IMR-90 (cell line): ENCODE measurements around the gene PSME4. TPM values are rescaled to one million over a fixed set of nuclear protein-coding genes. Genes with fewer than 3 reads are reported as not detected.
A peak's percentile ranks its signal among the peaks of the same experiment; 100 is the strongest.

Experiments used
- ATAC-seq: fragments of 200-7000 bp; cut with Tn5 transposase; 2 replicates; pipeline ENCODE4 v1.9.1; 2020; ENCODE audit warnings: low read depth, mild to moderate bottlenecking, moderate library complexity
- BruUV-seq: library from RNA; stranded (reverse); fragments of 400-500 nt; replicated peaks from 2 replicates; lab custom pipeline; 2021; lab: Mats Ljungman, UMichigan
- CTCF ChIA-PET: fragments of 300-600 bp; formaldehyde crosslinking; extraction: SDS; loops from one replicate; lab custom pipeline; 2021; ENCODE audit warnings: antibody characterized with exemption; lab: Yijun Ruan, JAX
- POLR2A ChIA-PET: fragments of 300-600 bp; sonication (Branson Sonifier 250); formaldehyde crosslinking; loops from one replicate; lab custom pipeline; 2022; ENCODE audit warnings: antibody characterized with exemption; ENCODE audit not compliant: unreplicated experiment; lab: Charles Lee
- DNase-seq: peaks from one replicate; pipeline ENCODE4 v3.0.0; 2013
- H2AFZ ChIP-seq: replicated peaks from 2 replicates; pipeline ENCODE3; 2013; ENCODE audit warnings: low read length, mild to moderate bottlenecking; ENCODE audit not compliant: poor library complexity
- H2AK5ac ChIP-seq: 2 replicates; pipeline ENCODE4 v1.6.1; 2013; ENCODE audit warnings: low read depth, low read length, inconsistent platforms
- H2AK9ac ChIP-seq: replicated peaks from 2 replicates; pipeline ENCODE3; 2013; ENCODE audit warnings: mild to moderate bottlenecking, low read depth, low read length, moderate library complexity; ENCODE audit not compliant: poor library complexity
- H2BK120ac ChIP-seq: 2 replicates; pipeline ENCODE4 v1.6.1; 2013; ENCODE audit warnings: low read depth, low read length, inconsistent platforms
- H2BK15ac ChIP-seq: 3 replicates; pipeline ENCODE4 v1.6.1; 2013; ENCODE audit warnings: low read depth, low read length, inconsistent platforms
- H2BK20ac ChIP-seq: 2 replicates; pipeline ENCODE4 v1.6.1; 2013; ENCODE audit warnings: low read depth, mild to moderate bottlenecking, inconsistent platforms, low read length, moderate library complexity
- H2BK5ac ChIP-seq: 2 replicates; pipeline ENCODE4 v1.6.1; 2013; ENCODE audit warnings: mild to moderate bottlenecking, low read depth, low read length, inconsistent platforms; ENCODE audit not compliant: poor library complexity, severe bottlenecking
- H3K14ac ChIP-seq: replicated peaks from 2 replicates; pipeline ENCODE4 v1.6.1; 2013; ENCODE audit warnings: low read depth, low read length, inconsistent platforms
- H3K18ac ChIP-seq: 2 replicates; pipeline ENCODE4 v1.6.1; 2013; ENCODE audit warnings: low read depth, low read length, control low read depth
- H3K23ac ChIP-seq: 2 replicates; pipeline ENCODE4 v1.6.1; 2013; ENCODE audit warnings: low read depth, low read length, inconsistent platforms
- H3K27ac ChIP-seq: 2 replicates; pipeline ENCODE4 v1.5.1; 2013; ENCODE audit warnings: mild to moderate bottlenecking, control low read depth, low read length; ENCODE audit not compliant: insufficient read depth
- H3K27me3 ChIP-seq: 2 replicates; pipeline ENCODE4 v1.6.1; 2013; ENCODE audit warnings: low read length; ENCODE audit not compliant: control insufficient read depth, insufficient read depth
- H3K36me3 ChIP-seq: 2 replicates; pipeline ENCODE4 v1.6.1; 2013; ENCODE audit warnings: low read length, mixed read lengths; ENCODE audit not compliant: control insufficient read depth, insufficient read depth
- H3K4ac ChIP-seq: 2 replicates; pipeline ENCODE4 v1.6.1; 2013; ENCODE audit warnings: low read depth, low read length, inconsistent platforms
- H3K4me1 ChIP-seq: 2 replicates; pipeline ENCODE4 v1.6.1; 2013; ENCODE audit warnings: low read length, mixed read lengths; ENCODE audit not compliant: control insufficient read depth, insufficient read depth
- H3K4me2 ChIP-seq: 2 replicates; pipeline ENCODE4 v1.6.1; 2013; ENCODE audit warnings: low read depth, mild to moderate bottlenecking, control low read depth, low read length, moderate library complexity
- H3K4me3 ChIP-seq: 2 replicates; pipeline ENCODE4 v1.5.1; 2013; ENCODE audit warnings: low read depth, mild to moderate bottlenecking, control low read depth, low read length, moderate library complexity; ENCODE audit not compliant: insufficient read depth
- H3K56ac ChIP-seq: 2 replicates; pipeline ENCODE4 v1.6.1; 2013; ENCODE audit warnings: low read length, inconsistent platforms; ENCODE audit not compliant: insufficient read depth; ENCODE audit errors: extremely low read depth
- H3K79me1 ChIP-seq, 2 experiments: 2 replicates each; pipeline ENCODE4 v1.6.1; 2013; ENCODE audit warnings: low read length in 2 of 2, inconsistent platforms in 1 of 2, low read depth in 1 of 2
- H3K9ac ChIP-seq: 2 replicates; pipeline ENCODE4 v1.6.1; 2013; ENCODE audit warnings: low read depth, low read length, control low read depth
- H3K9me1 ChIP-seq: 2 replicates; pipeline ENCODE4 v1.6.1; 2013; ENCODE audit warnings: low read length, inconsistent platforms; ENCODE audit not compliant: insufficient read depth
- H3K9me3 ChIP-seq: 2 replicates; pipeline ENCODE4 v1.6.1; 2013; ENCODE audit warnings: low read length; ENCODE audit not compliant: control insufficient read depth, insufficient read depth
- H4K20me1 ChIP-seq: 2 replicates; pipeline ENCODE4 v1.6.1; 2013; ENCODE audit warnings: low read length, inconsistent platforms; ENCODE audit not compliant: insufficient read depth
- H4K5ac ChIP-seq: 2 replicates; pipeline ENCODE4 v1.6.1; 2013; ENCODE audit warnings: mild to moderate bottlenecking, low read depth, low read length, control low read depth
- H4K8ac ChIP-seq, 2 experiments: 2 replicates each; pipeline ENCODE4 v1.6.1; 2013; ENCODE audit warnings: low read depth in 2 of 2, low read length in 2 of 2, control low read depth in 1 of 2, inconsistent platforms in 1 of 2
- H4K91ac ChIP-seq: 2 replicates; pipeline ENCODE4 v1.6.1; 2013; ENCODE audit warnings: low read depth, low read length, inconsistent platforms; ENCODE audit not compliant: insufficient read depth
- CEBPB ChIP-seq: IDR thresholded peaks from 2 replicates; pipeline ENCODE4 v1.6.1; 2012; ENCODE audit warnings: low read depth, low read length, improper control_type of control experiment
- CHD1 ChIP-seq: IDR thresholded peaks from 2 replicates; pipeline ENCODE4 v1.6.1; 2012; ENCODE audit warnings: low read depth, low read length, improper control_type of control experiment
- FOS ChIP-seq: fragments of 150-350 bp; IDR thresholded peaks from 2 replicates; pipeline ENCODE4 v1.6.1; 2016; ENCODE audit warnings: low read depth, low read length
- MAZ ChIP-seq: IDR thresholded peaks from 2 replicates; pipeline ENCODE4 v1.6.1; 2012; ENCODE audit warnings: low read depth, mild to moderate bottlenecking, low read length, improper control_type of control experiment, moderate library complexity, borderline replicate concordance
- MXI1 ChIP-seq: IDR thresholded peaks from 2 replicates; pipeline ENCODE4 v1.6.1; 2012; ENCODE audit warnings: low read depth, mild to moderate bottlenecking, low read length, moderate library complexity, borderline replicate concordance
- RAD21 ChIP-seq: IDR thresholded peaks from 2 replicates; pipeline ENCODE4 v1.6.1; 2012; ENCODE audit warnings: low read length, improper control_type of control experiment
- RCOR1 ChIP-seq: IDR thresholded peaks from 2 replicates; pipeline ENCODE4 v1.6.1; 2012; ENCODE audit warnings: mild to moderate bottlenecking, low read length, improper control_type of control experiment; ENCODE audit not compliant: insufficient replicate concordance
- SMC3 ChIP-seq: fragments of 150-350 bp; IDR thresholded peaks from 2 replicates; pipeline ENCODE4 v1.6.1; 2016; ENCODE audit warnings: low read depth, mild to moderate bottlenecking, antibody characterized with exemption, low read length, moderate library complexity
- WGBS, 2 experiments: methylation state at CpG; one replicate each; pipeline versions ENCODE4 v1.1.5 to v1.1.7; 2013; ENCODE audit warnings: missing lambda C conversion rate in 2 of 2; ENCODE audit not compliant: insufficient read length in 1 of 2; ENCODE audit errors: extremely low coverage in 2 of 2; 5-methylcytosine and 5-hydroxymethylcytosine counted together
- dilution Hi-C: fragments of 300-500 bp; cut with HindIII; formaldehyde crosslinking; loops from one replicate; pipeline ENCODE4 v1.14.3; 2018; ENCODE audit warnings: low sequenced_read_pairs; ENCODE audit not compliant: unreplicated experiment
- in situ Hi-C: fragments of 300-500 bp; cut with MboI; formaldehyde crosslinking; loops from 3 replicates; pipeline ENCODE4 v1.14.3; 2019; ENCODE audit warnings: low sequenced_read_pairs, inconsistent platforms, mixed read lengths
- intact Hi-C: fragments of 100-400 bp; cut with micrococcal nuclease; formaldehyde crosslinking; loops from 2 replicates; pipeline ENCODE4 v1.10.0; 2022
- polyA plus RNA-seq, 3 experiments: library from polyadenylated mRNA; depleted of rRNA; stranded (reverse); fragments of >200 nt; gene quantifications; 2 replicates each; pipeline ENCODE4 v1.2.3, GENCODE V29; 2012; ENCODE audit warnings: low replicate concordance in 1 of 3
- total RNA-seq: library from RNA; depleted of rRNA; stranded (reverse); fragments of >200 nt; gene quantifications from 2 replicates; pipeline ENCODE4 v1.2.3, GENCODE V29; 2012
- TF ChIP-seq, protein P1 (sequence below): conservative IDR thresholded peaks from 2 replicates; pipeline ENCODE4 v1.5.1; 2012; ENCODE audit warnings: mild to moderate bottlenecking, low read depth, low read length, improper control_type of control experiment

Gene PSME4
- total and polyA plus RNA-seq, 2 of the 4 experiments (the other 2 are of a cell fraction): 28.2 to 61.3 TPM

DNA sequence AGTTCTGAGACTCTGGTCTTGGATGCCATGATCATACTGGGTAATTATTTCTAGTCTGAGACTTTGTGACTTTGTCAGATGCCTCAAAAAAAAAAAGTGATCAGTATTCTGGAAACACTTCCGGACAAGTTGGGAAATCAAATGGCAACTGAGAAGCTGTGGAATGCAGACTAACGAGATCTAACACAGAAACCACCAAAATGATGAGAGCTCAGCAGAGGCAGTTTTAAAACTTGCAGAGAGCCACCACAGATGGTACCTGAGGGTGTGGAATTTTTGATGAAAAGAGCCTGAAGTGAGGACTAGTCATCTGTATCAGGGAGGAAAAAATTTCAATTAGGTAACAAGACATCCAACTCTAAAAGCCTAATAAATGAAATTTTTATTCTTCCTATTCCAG is 105.5 kb downstream of the PSME4 start:
- ChIA-PET CTCF (interaction anchor here (0.6 kb wide), 2 partner anchors 53 to 62 kb away, joined by 5 to 7 read pairs; no protein-coding TSS in a partner anchor), POLR2A (no interaction called here)
- Histone ChIP-seq H2BK5ac (no peak overlapping the region), H3K36me3 (peaks cover 21% of the 10 kb centered on the region), H2AK5ac (no peak overlapping the region), H3K4ac (no peak overlapping the region), H3K56ac (no peak overlapping the region), H3K27me3 (no peaks in the 10 kb centered on the region), H2BK120ac (no peak overlapping the region), H3K23ac (no peak overlapping the region), H3K4me3 (no peak overlapping the region), H4K5ac (no peak overlapping the region), H4K20me1 (no peaks in the 10 kb centered on the region), H3K18ac (no peak overlapping the region), H2BK15ac (no peak overlapping the region), H2BK20ac (no peak overlapping the region), H3K4me2 (no peak overlapping the region), H3K14ac (no peak overlapping the region), H4K8ac (no peak overlapping the region), H3K27ac (no peak overlapping the region), H3K9me1 (no peaks in the 10 kb centered on the region; the same call in 1 of the 2 replicates), H3K9ac (no peak overlapping the region), H3K9me3 (no peaks in the 10 kb centered on the region), H4K91ac (no peak overlapping the region), H3K4me1 (no peaks in the 10 kb centered on the region), H2AK9ac (no peak overlapping the region), H3K79me1 (peaks cover 4 to 10% of the 10 kb centered on the region in 2 experiments; a peak in 3 of 4 replicates), H2AFZ (no peak overlapping the region)
- WGBS, 2 experiments: 100% methylated on average over 1 of the region's 2 CpGs; no CpG with 5 or more reads in 1 of the 2 experiments
- ATAC-seq (no peak), DNase-seq (no peak)
- intact Hi-C loops (no loop called here), in situ Hi-C loops (no loop called here), dilution Hi-C loops (no loop called here)
- TSS peak; percentile 88 for BruUV-seq
- TF ChIP-seq MXI1 (no peak), RCOR1 (no peak), MAZ (no peak), CEBPB (no peak), CHD1 (no peak), RAD21 (no peak), FOS (no peak), SMC3 (no peak)
- TF ChIP-seq, protein P1, sequence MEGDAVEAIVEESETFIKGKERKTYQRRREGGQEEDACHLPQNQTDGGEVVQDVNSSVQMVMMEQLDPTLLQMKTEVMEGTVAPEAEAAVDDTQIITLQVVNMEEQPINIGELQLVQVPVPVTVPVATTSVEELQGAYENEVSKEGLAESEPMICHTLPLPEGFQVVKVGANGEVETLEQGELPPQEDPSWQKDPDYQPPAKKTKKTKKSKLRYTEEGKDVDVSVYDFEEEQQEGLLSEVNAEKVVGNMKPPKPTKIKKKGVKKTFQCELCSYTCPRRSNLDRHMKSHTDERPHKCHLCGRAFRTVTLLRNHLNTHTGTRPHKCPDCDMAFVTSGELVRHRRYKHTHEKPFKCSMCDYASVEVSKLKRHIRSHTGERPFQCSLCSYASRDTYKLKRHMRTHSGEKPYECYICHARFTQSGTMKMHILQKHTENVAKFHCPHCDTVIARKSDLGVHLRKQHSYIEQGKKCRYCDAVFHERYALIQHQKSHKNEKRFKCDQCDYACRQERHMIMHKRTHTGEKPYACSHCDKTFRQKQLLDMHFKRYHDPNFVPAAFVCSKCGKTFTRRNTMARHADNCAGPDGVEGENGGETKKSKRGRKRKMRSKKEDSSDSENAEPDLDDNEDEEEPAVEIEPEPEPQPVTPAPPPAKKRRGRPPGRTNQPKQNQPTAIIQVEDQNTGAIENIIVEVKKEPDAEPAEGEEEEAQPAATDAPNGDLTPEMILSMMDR: no peak
